HFFc6 (cell line): ENCODE results near the gene MARS1. TPM values are rescaled to one million over a fixed set of nuclear protein-coding genes. Genes with fewer than 3 reads are reported as not detected.
A peak's percentile ranks its signal among the peaks of the same experiment; 100 is the strongest.

Experiments used
- DNase-seq: peaks from one replicate; pipeline ENCODE4 v3.0.0-alpha.2; 2018
- H3K27ac Mint-ChIP-seq: 2 replicates; pipeline ENCODE4 v1.8.0; 2020; ENCODE audit warnings: mild to moderate bottlenecking, mixed read lengths
- H3K27me3 Mint-ChIP-seq: 2 replicates; pipeline ENCODE4 v1.8.0; 2021; ENCODE audit warnings: mild to moderate bottlenecking, moderate library complexity, mixed read lengths; ENCODE audit not compliant: insufficient read depth
- H3K36me3 Mint-ChIP-seq: 2 replicates; pipeline ENCODE4 v1.8.0; 2021; ENCODE audit warnings: low read depth, mixed read lengths
- H3K4me1 Mint-ChIP-seq: 2 replicates; pipeline ENCODE4 v1.8.0; 2020; ENCODE audit warnings: low read depth, mixed read lengths
- H3K4me3 Mint-ChIP-seq: 2 replicates; pipeline ENCODE4 v1.8.0; 2020; ENCODE audit warnings: mild to moderate bottlenecking, moderate library complexity, mixed read lengths
- H3K9me3 Mint-ChIP-seq: 2 replicates; pipeline ENCODE4 v1.8.0; 2020; ENCODE audit warnings: mild to moderate bottlenecking, mixed read lengths
- CTCF ChIP-seq: fragments of 200-600 bp; sonication (generic); IDR thresholded peaks from 2 replicates; pipeline ENCODE4 v1.5.0; 2021; ENCODE audit warnings: antibody characterized with exemption, mild to moderate bottlenecking
- total RNA-seq, 6 experiments: library from RNA; stranded (reverse); fragmentation: NEBNext Ultra II Directional; extraction: Animal tissue kit (Norgen Biotek cat#: 25700); gene quantifications; 2 replicates in 1 of 6; 3 replicates in 5 of 6; pipeline ENCODE4 v1.2.3, GENCODE V29; 2021

Gene MARS1
- total RNA-seq, 6 experiments from 2014 or later: 179 to 207 (median 193) TPM

- H3K27ac Mint-ChIP-seq: peak within 1 kb of the TSS; percentile 99
- peak; percentile 92 for DNase-seq
- peaks cover 34% of the 10 kb centered on the region for H3K36me3 Mint-ChIP-seq
- no peaks in the 10 kb centered on the region for H3K9me3 Mint-ChIP-seq
- no peak for TF ChIP-seq CTCF
- H3K27me3 Mint-ChIP-seq: peaks cover 11% of the 10 kb centered on the region
- H3K4me1 Mint-ChIP-seq: peaks cover 58% of the 10 kb centered on the region
- H3K4me3 Mint-ChIP-seq: peak within 1 kb of the TSS; percentile 96
Observed at GRCh38 chr12:57522011-57522886, 34.4 kb downstream of the MARS1 start, which contains the start of gene MBD6. Gene MBD6, plus strand, starts transcription at chr12:57522824. Its CDS starts 1,480 bp downstream, at chr12:57524304.

DNA sequence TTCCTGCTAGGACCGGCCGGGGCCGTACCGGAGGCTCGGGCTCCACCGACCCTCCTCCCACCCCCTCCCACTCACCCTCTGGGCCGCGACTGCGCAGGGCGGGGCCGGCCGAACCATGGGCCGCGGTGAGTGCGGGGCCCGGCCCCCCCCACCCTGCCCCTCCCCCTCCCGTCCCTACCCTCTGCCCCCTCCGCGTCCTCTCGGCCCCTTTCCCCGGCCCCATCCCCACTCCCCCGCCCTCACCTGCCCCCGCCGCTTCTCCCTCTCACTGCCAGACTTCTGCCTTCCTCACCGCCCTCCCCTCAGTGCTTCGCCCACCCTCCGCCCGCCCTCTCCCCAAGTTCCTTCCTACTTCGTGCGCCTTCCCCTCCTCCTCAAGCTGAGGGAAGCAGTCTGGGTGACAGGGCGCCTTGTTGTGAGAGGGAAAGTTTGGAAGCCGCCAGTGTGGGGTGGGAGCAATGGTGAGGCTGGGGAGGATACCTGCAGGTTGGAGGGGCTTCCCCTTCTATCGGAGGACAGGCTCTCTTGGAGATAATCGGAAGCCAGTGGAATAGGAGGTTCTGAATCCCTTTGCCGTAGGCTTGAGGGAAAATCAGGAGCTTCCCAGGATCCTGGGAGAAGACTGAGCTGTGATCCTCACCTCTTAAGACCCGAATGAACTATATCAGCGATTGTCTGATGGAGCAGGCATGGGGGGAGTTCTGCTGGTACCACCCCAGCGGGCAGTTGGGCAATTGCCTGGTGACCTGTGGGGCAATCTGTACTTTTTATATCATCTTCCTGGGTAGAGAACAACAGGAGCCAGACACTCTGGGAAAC lies 35.2 kb downstream of the MARS1 start:
- peaks cover 11% of the 10 kb centered on the region for H3K27me3 Mint-ChIP-seq
- no peaks in the 10 kb centered on the region for H3K9me3 Mint-ChIP-seq
- peak; percentile 28 for DNase-seq
- peaks cover 27% of the 10 kb centered on the region for H3K36me3 Mint-ChIP-seq
- no peak; the same call in 1 of the 2 replicates for TF ChIP-seq CTCF
- H3K4me1 Mint-ChIP-seq: peaks cover 49% of the 10 kb centered on the region
- H3K27ac Mint-ChIP-seq: peak overlapping the region; percentile 85
- H3K4me3 Mint-ChIP-seq: peak overlapping the region; percentile 96

DNA sequence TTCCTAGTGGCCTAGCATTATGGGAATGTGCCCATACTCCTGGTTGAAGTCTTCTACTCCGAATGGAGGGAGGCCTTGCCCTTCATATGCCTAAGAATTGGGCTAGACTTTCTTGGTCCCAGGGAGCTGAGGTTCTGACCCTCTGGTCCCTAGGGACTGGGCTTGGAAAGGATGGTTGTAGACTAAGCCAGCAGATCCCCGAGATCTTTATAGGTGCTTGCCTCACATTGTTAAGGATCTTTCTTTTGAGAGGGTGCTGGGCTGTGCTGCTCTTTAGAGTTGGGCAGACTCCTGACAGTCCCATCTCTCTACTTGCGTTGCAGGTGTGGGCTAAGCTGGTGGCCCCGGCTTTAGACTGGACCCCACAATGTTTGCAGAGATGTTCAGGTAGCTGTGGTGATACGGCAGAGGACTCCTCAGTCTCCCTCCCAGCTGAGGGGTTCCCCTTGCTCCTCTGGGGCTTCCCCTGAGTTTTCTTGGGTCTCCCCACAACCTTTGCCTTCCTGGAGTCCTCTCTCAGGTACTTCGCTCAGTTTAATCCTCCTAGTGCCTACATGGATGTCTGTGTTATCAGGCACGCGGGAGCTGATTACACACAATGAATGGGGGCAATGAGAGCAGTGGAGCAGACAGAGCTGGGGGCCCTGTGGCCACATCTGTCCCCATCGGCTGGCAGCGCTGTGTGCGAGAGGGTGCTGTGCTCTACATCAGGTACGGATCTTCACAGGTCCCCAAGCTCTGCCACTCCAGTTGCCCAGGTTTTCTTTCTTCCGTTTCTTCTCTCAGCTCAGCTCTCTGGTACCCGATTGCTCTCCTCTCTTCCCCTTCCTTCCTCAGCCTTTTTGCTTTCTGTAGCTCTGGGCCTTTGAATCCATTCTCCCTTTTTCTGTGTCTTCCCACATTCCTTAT lies 36.1 kb downstream of the MARS1 start:
- H3K36me3 Mint-ChIP-seq: peaks cover 19% of the 10 kb centered on the region
- peak overlapping the region; percentile 96 for H3K4me3 Mint-ChIP-seq
- no peak for TF ChIP-seq CTCF
- H3K9me3 Mint-ChIP-seq: no peaks in the 10 kb centered on the region
- no peak for DNase-seq
- peaks cover 41% of the 10 kb centered on the region for H3K4me1 Mint-ChIP-seq
- H3K27me3 Mint-ChIP-seq: peaks cover 11% of the 10 kb centered on the region
- H3K27ac Mint-ChIP-seq: peak overlapping the region; percentile 85

GRCh38 chr12:57524814-57525614 lies 37.1 kb downstream of the MARS1 start:
- Mint-ChIP-seq H3K4me3 (peak overlapping the region; percentile 96), H3K27ac (peak overlapping the region; percentile 85), H3K36me3 (peaks cover 17% of the 10 kb centered on the region), H3K9me3 (no peaks in the 10 kb centered on the region), H3K27me3 (peaks cover 9% of the 10 kb centered on the region), H3K4me1 (peaks cover 35% of the 10 kb centered on the region)
- TF ChIP-seq CTCF: no peak
- no peak for DNase-seq
